HepG2 (cell line): Measurements from ENCODE around the gene MLST8. TPM values are rescaled to one million over a fixed set of nuclear protein-coding genes. Genes with fewer than 3 reads are reported as not detected.

Experiments used
- CHD2 ChIP-seq: IDR thresholded peaks from 2 replicates; pipeline ENCODE4 v1.6.1; 2011; ENCODE audit warnings: low read depth, low read length, improper control_type of control experiment
- DRAP1 ChIP-seq: IDR thresholded peaks from 2 replicates; pipeline ENCODE4 v1.6.1; 2016; ENCODE audit warnings: missing genetic modification reagents, missing compliant biosample characterization
- EZH2 ChIP-seq: conservative IDR thresholded peaks from 2 replicates; pipeline ENCODE4 v1.6.1; 2012; ENCODE audit warnings: mild to moderate bottlenecking, low read depth, low read length, moderate library complexity
- HIC2 ChIP-seq: sonication (generic); formaldehyde crosslinking; IDR thresholded peaks from 2 replicates; pipeline ENCODE4 v1.9.0; 2022; ENCODE audit warnings: low read depth, missing genetic modification reagents
- IKZF1 ChIP-seq: fragments of 450-650 bp; IDR thresholded peaks from 2 replicates; pipeline ENCODE4 v1.7.1; 2016
- IRF2 ChIP-seq: IDR thresholded peaks from 2 replicates; pipeline ENCODE4 v1.6.1; 2018; ENCODE audit warnings: missing genetic modification reagents, missing compliant biosample characterization
- NCOR1 ChIP-seq: fragments of 200-600 bp; sonication (generic); IDR thresholded peaks from 2 replicates; pipeline ENCODE4 v1.7.0; 2017; ENCODE audit warnings: antibody characterized with exemption, low read length, borderline replicate concordance
- NFE2L2 ChIP-seq: fragments of 150-350 bp; IDR thresholded peaks from 2 replicates; pipeline ENCODE4 v1.6.1; 2014; ENCODE audit warnings: low read length
- RBM39 ChIP-seq: fragments of 200-400 bp; formaldehyde crosslinking; IDR thresholded peaks from one replicate; pipeline ENCODE4 v1.6.1; 2018; ENCODE audit warnings: antibody characterized with exemption, mild to moderate bottlenecking, low read depth, low read length; ENCODE audit not compliant: poor library complexity, severe bottlenecking
- ZFP36L2 ChIP-seq: sonication (generic); formaldehyde crosslinking; IDR thresholded peaks from 2 replicates; pipeline ENCODE4 v1.4.0; 2020; ENCODE audit warnings: missing genetic modification reagents
- ZNF496 ChIP-seq: sonication (generic); formaldehyde crosslinking; IDR thresholded peaks from 2 replicates; pipeline ENCODE4 v1.8.1; 2023; ENCODE audit warnings: mild to moderate bottlenecking, moderate library complexity, missing genetic modification reagents; ENCODE audit not compliant: insufficient replicate concordance
- ZNF776 ChIP-seq: sonication (generic); formaldehyde crosslinking; IDR thresholded peaks from 2 replicates; pipeline ENCODE4 v1.4.0; 2020; ENCODE audit warnings: mild to moderate bottlenecking, missing genetic modification reagents
- ZNF879 ChIP-seq: sonication (generic); formaldehyde crosslinking; IDR thresholded peaks from 2 replicates; pipeline ENCODE4 v1.8.1; 2023; ENCODE audit warnings: missing genetic modification reagents
- polyA plus RNA-seq, 8 experiments: library from polyadenylated mRNA; depleted of rRNA in 3 of 8; stranded (reverse) in 7 of 8; unstranded in 1 of 8; fragments of >200 nt; fragmentation: Illumina TruSeq in 4 of 8; extraction: Trizol in 4 of 8; gene quantifications; 2 replicates each; pipeline versions ENCODE4 v1.2.1 to v1.2.3, GENCODE V29; 2011 to 2016; ENCODE audit warnings: low read depth in 4 of 8, missing spikeins in 1 of 8, mixed read lengths in 1 of 8; ENCODE audit not compliant: insufficient read depth in 1 of 8
- total RNA-seq, 5 experiments: library from RNA; depleted of rRNA; stranded (reverse); fragments of >200 nt; fragmentation: Illumina TruSeq; extraction: Trizol; gene quantifications; 2 replicates each; pipeline ENCODE4 v1.2.3, GENCODE V29; 2016; ENCODE audit warnings: low read depth in 1 of 5
- TF ChIP-seq, protein P1 (sequence below): sonication (generic); formaldehyde crosslinking; IDR thresholded peaks from 2 replicates; pipeline ENCODE4 v1.8.1; 2022; ENCODE audit warnings: low read depth, mild to moderate bottlenecking, missing genetic modification reagents
- TF ChIP-seq, protein P2 (sequence below): sonication (generic); formaldehyde crosslinking; IDR thresholded peaks from 2 replicates; pipeline ENCODE4 v1.4.0; 2020; ENCODE audit warnings: low read depth, missing genetic modification reagents
- TF ChIP-seq, protein P3 (sequence below), 2 experiments: sonication (generic) in 1 of 2; formaldehyde crosslinking in 1 of 2; IDR thresholded peaks; 2 replicates each; pipeline versions ENCODE4 v1.4.0 to v1.6.1; 2016 to 2020; ENCODE audit warnings: borderline replicate concordance in 1 of 2, low read depth in 1 of 2, mild to moderate bottlenecking in 1 of 2, missing genetic modification reagents in 1 of 2

The MLST8 gene
- total and polyA plus RNA-seq, 2 of the 13 experiments (the other 11 are each of a cell fraction or from before 2014, with no cell fraction given), result 30.8 to 72.7 TPM

DNA sequence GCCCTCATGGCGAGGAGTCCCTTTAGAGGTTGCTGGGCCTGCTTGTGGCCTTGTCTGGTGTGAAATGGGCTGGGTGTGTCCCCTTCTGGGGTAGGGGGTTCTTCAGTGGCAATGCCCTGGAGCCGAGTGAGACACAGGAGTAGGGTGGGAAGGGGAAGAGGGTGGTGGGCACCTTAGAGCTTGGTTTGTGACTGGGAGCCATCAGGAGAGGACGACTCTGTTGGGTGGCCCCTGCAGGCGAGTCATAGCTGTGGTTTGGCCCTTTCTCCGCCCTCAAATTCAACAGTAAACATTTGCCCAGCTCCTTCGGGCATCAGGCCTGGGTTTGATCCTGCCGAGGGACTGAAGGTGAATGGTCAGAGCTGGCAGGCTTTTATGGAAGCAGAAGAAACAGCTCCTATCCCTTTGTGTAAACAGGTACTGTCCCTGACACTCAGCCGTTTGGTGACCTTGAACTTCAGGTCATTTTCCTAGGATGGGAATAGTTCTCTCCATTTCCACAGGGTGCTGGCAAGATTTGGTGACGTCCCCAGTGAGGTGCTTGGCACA is 21.1 kb downstream of the MLST8 start (continued):
- TF ChIP-seq NFE2L2, result no peak
- peak; percentile 20; the same call in 1 of the 2 replicates for TF ChIP-seq IRF2 (CRISPR knock-in tag)
- TF ChIP-seq, protein P1, sequence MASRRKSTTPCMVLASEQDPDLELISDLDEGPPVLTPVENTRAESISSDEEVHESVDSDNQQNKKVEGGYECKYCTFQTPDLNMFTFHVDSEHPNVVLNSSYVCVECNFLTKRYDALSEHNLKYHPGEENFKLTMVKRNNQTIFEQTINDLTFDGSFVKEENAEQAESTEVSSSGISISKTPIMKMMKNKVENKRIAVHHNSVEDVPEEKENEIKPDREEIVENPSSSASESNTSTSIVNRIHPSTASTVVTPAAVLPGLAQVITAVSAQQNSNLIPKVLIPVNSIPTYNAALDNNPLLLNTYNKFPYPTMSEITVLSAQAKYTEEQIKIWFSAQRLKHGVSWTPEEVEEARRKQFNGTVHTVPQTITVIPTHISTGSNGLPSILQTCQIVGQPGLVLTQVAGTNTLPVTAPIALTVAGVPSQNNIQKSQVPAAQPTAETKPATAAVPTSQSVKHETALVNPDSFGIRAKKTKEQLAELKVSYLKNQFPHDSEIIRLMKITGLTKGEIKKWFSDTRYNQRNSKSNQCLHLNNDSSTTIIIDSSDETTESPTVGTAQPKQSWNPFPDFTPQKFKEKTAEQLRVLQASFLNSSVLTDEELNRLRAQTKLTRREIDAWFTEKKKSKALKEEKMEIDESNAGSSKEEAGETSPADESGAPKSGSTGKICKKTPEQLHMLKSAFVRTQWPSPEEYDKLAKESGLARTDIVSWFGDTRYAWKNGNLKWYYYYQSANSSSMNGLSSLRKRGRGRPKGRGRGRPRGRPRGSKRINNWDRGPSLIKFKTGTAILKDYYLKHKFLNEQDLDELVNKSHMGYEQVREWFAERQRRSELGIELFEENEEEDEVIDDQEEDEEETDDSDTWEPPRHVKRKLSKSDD (CRISPR knock-in tag), result peak; percentile 77; the same call in 1 of the 2 replicates
- TF ChIP-seq NCOR1, result peak; percentile 61; the same call in 1 of the 2 replicates
- TF ChIP-seq HIC2, result peak; percentile 88
- TF ChIP-seq RBM39, result no peak
- TF ChIP-seq, protein P2, sequence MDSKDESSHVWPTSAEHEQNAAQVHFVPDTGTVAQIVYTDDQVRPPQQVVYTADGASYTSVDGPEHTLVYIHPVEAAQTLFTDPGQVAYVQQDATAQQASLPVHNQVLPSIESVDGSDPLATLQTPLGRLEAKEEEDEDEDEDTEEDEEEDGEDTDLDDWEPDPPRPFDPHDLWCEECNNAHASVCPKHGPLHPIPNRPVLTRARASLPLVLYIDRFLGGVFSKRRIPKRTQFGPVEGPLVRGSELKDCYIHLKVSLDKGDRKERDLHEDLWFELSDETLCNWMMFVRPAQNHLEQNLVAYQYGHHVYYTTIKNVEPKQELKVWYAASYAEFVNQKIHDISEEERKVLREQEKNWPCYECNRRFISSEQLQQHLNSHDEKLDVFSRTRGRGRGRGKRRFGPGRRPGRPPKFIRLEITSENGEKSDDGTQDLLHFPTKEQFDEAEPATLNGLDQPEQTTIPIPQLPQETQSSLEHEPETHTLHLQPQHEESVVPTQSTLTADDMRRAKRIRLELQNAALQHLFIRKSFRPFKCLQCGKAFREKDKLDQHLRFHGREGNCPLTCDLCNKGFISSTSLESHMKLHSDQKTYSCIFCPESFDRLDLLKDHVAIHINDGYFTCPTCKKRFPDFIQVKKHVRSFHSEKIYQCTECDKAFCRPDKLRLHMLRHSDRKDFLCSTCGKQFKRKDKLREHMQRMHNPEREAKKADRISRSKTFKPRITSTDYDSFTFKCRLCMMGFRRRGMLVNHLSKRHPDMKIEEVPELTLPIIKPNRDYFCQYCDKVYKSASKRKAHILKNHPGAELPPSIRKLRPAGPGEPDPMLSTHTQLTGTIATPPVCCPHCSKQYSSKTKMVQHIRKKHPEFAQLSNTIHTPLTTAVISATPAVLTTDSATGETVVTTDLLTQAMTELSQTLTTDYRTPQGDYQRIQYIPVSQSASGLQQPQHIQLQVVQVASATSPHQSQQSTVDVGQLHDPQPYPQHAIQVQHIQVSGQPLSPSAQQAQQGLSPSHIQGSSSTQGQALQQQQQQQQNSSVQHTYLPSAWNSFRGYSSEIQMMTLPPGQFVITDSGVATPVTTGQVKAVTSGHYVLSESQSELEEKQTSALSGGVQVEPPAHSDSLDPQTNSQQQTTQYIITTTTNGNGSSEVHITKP (CRISPR knock-in tag), result peak; percentile 76; the same call in 1 of the 2 replicates
- TF ChIP-seq, protein P3, sequence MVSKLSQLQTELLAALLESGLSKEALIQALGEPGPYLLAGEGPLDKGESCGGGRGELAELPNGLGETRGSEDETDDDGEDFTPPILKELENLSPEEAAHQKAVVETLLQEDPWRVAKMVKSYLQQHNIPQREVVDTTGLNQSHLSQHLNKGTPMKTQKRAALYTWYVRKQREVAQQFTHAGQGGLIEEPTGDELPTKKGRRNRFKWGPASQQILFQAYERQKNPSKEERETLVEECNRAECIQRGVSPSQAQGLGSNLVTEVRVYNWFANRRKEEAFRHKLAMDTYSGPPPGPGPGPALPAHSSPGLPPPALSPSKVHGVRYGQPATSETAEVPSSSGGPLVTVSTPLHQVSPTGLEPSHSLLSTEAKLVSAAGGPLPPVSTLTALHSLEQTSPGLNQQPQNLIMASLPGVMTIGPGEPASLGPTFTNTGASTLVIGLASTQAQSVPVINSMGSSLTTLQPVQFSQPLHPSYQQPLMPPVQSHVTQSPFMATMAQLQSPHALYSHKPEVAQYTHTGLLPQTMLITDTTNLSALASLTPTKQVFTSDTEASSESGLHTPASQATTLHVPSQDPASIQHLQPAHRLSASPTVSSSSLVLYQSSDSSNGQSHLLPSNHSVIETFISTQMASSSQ (IDR thresholded peaks at IDR 0.05; ENCODE audit: low read depth), result no peak
- TF ChIP-seq, protein P3 (CRISPR knock-in tag; IDR thresholded peaks at IDR 0.05; ENCODE audit: borderline replicate concordance), result peak; percentile 35; the same call in 1 of the 2 replicates
- no peak for TF ChIP-seq ZNF776
- no peak for TF ChIP-seq CHD2
- TF ChIP-seq IKZF1, result no peak
- TF ChIP-seq ZNF496 (CRISPR knock-in tag), result no peak
- TF ChIP-seq ZFP36L2 (CRISPR knock-in tag), result no peak
- no peak for TF ChIP-seq ZNF879 (CRISPR knock-in tag)
- TF ChIP-seq EZH2, result no peak
- peak; percentile 54; the same call in 1 of the 2 replicates for TF ChIP-seq DRAP1 (CRISPR knock-in tag)
